ENCODE data around the gene NOX3. TPM values are rescaled to one million over a fixed set of nuclear protein-coding genes. Genes with fewer than 3 reads are reported as not detected.

The NOX3 gene
- total RNA-seq, 1 experiment from 2014 or later, result not detected

DNA sequence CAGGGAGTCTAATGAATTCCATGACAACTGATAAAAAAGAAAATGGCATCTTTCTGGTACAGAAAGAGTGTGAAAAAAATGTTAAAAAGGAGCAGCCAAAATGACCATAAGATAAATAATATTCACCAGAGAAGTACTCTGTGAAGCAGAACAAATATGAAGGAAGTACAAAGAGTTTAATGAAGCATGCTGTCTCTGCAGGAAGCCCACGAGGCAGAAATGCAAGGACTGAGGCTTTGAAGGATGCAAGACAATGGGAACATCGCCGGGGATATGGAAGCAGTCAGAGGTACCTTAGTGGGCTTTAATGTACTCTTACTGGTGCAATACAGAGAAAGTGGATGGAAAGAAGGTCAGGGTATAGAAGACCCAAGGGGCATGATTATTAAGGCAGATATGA, 50.7 kb downstream of the NOX3 start:
- no peaks in the 10 kb centered on the region for H3K79me2 ChIP-seq (ENCODE audit: insufficient read depth, low read length)
- H2AFZ ChIP-seq (ENCODE audit: low read length), result no peak overlapping the region
- H3K27me3 Mint-ChIP-seq (ENCODE audit: low read depth), result no peaks in the 10 kb centered on the region; the same call in 1 of the 2 replicates
- H4K5ac ChIP-seq (ENCODE audit: insufficient read length, low read depth, low read length), result no peak overlapping the region
- H3K14ac ChIP-seq (ENCODE audit: insufficient read depth, low read length), result no peak overlapping the region
- no peaks in the 10 kb centered on the region for H3K36me3 Mint-ChIP-seq (ENCODE audit: insufficient read depth in 1 of 3, low read depth in 3 of 3)
- H2BK15ac ChIP-seq (ENCODE audit: low read depth, low read length), result no peak overlapping the region
- H3K4me2 ChIP-seq (ENCODE audit: insufficient read depth, insufficient read length, low read length), result no peak overlapping the region
- H4K91ac ChIP-seq (ENCODE audit: insufficient read length, low read depth, low read length), result no peak overlapping the region
- no peak overlapping the region for H2BK20ac ChIP-seq (ENCODE audit: low read depth, low read length, poor library complexity, severe bottlenecking)
- H3K27me3 ChIP-seq (ENCODE audit: insufficient read depth, low read length), result no peaks in the 10 kb centered on the region
- no peaks in the 10 kb centered on the region for H3K79me1 ChIP-seq (ENCODE audit: insufficient read depth, low read depth, low read length, poor library complexity, severe bottlenecking)
- no peaks in the 10 kb centered on the region for H3K9me3 ChIP-seq (ENCODE audit: control insufficient read depth, low read depth, low read length)
- H4K20me1 ChIP-seq (ENCODE audit: control insufficient read depth, insufficient read depth, insufficient read length), result peaks cover 2% of the 10 kb centered on the region
- no peaks in the 10 kb centered on the region for H3K4me1 ChIP-seq (ENCODE audit: insufficient read depth, low read length)
- no peak overlapping the region for H3K9ac ChIP-seq (ENCODE audit: extremely low read depth, insufficient read length, low read length)
- no peaks in the 10 kb centered on the region for H3K23me2 ChIP-seq (ENCODE audit: insufficient read length, low read depth, low read length, poor library complexity, severe bottlenecking)
- H3K9me3 Mint-ChIP-seq, result no peaks in the 10 kb centered on the region
- no peak overlapping the region for H3K4me3 Mint-ChIP-seq
- H3K27ac Mint-ChIP-seq, result no peak overlapping the region
- H3K56ac ChIP-seq (ENCODE audit: insufficient read length, low read depth, low read length), result no peak overlapping the region
- no peak overlapping the region for H2BK5ac ChIP-seq (ENCODE audit: insufficient read length, low read length)
- WGBS (ENCODE audit: extremely low coverage, insufficient read length, low lambda C conversion rate), result no CpG with 5 or more reads among the region's 3 CpGs
- H2BK12ac ChIP-seq (ENCODE audit: insufficient read length, low read depth, low read length), result no peak overlapping the region
- no peak overlapping the region for H2BK120ac ChIP-seq (ENCODE audit: low read depth, low read length, poor library complexity, severe bottlenecking)
- no peak overlapping the region for H3T11ph ChIP-seq (ENCODE audit: low read length)
- no peak for DNase-seq
- H3K23ac ChIP-seq (ENCODE audit: insufficient read length, low read depth, low read length), result no peak overlapping the region
- no peak overlapping the region for H3K4ac ChIP-seq (ENCODE audit: low read depth, low read length)
- H2AK5ac ChIP-seq (ENCODE audit: insufficient read length, low read length), result no peak overlapping the region
- H3K27ac ChIP-seq (ENCODE audit: insufficient read length, low read depth, low read length), result no peak overlapping the region
- no peak overlapping the region for H4K8ac ChIP-seq (replicated peaks; ENCODE audit: insufficient read length, low read depth, low read length)
- H3K4me1 Mint-ChIP-seq, result 0 out of 4 replicates have a peak, but pooled peaks cover 0 to 4% of the 10 kb centered on the region in 2 experiments
- TF ChIP-seq, protein P1, sequence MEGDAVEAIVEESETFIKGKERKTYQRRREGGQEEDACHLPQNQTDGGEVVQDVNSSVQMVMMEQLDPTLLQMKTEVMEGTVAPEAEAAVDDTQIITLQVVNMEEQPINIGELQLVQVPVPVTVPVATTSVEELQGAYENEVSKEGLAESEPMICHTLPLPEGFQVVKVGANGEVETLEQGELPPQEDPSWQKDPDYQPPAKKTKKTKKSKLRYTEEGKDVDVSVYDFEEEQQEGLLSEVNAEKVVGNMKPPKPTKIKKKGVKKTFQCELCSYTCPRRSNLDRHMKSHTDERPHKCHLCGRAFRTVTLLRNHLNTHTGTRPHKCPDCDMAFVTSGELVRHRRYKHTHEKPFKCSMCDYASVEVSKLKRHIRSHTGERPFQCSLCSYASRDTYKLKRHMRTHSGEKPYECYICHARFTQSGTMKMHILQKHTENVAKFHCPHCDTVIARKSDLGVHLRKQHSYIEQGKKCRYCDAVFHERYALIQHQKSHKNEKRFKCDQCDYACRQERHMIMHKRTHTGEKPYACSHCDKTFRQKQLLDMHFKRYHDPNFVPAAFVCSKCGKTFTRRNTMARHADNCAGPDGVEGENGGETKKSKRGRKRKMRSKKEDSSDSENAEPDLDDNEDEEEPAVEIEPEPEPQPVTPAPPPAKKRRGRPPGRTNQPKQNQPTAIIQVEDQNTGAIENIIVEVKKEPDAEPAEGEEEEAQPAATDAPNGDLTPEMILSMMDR (conservative IDR thresholded peaks at IDR 0.05), result no peak
- H3K18ac ChIP-seq (ENCODE audit: insufficient read length, low read depth, low read length), result no peak overlapping the region
